Loucy (cell line): Measurements from ENCODE around the gene SSX3.
"Not testable (repeated sequence)": the region's sequence is repeated elsewhere in the genome, so short reads cannot be mapped to it uniquely, and the experiment has no call there.

Experiments
- CTCF ChIP-seq: fragments of 200-600 bp; sonication (generic); conservative IDR thresholded peaks from 2 replicates; pipeline ENCODE4 v1.5.1; 2014; ENCODE audit warnings: mild to moderate bottlenecking, antibody characterized with exemption, low read length
- EZH2phosphoT487 ChIP-seq: fragments of 200-600 bp; IDR thresholded peaks from 2 replicates; pipeline ENCODE4 v1.6.1; 2018; ENCODE audit warnings: antibody characterized with exemption, mild to moderate bottlenecking, moderate library complexity, borderline replicate concordance

- not testable (repeated sequence) for TF ChIP-seq CTCF, EZH2phosphoT487
Measured at GRCh38 chrX:48367717-48368408, 11.4 kb upstream of the SSX3 start.
